ENCODE data around the gene NBPF3.
"Not testable (repeated sequence)": the region's sequence is repeated elsewhere in the genome, so short reads cannot be mapped to it uniquely, and the experiment has no call there.

- not testable (repeated sequence) for TF ChIP-seq EZH2 (optimal IDR thresholded peaks at IDR 0.05; ENCODE audit: low read depth, low read length); EZH2phosphoT487 (IDR thresholded peaks at IDR 0.05; ENCODE audit: low read length)
Measured at GRCh38 chr1:21421307-21421706, 18.6 kb upstream of the NBPF3 start.
